ENCODE data around the gene EFCAB9. TPM values are rescaled to one million over a fixed set of nuclear protein-coding genes. Genes with fewer than 3 reads are reported as not detected.

Gene EFCAB9
- total RNA-seq, 1 donor from 2014 or later: not detected

DNA sequence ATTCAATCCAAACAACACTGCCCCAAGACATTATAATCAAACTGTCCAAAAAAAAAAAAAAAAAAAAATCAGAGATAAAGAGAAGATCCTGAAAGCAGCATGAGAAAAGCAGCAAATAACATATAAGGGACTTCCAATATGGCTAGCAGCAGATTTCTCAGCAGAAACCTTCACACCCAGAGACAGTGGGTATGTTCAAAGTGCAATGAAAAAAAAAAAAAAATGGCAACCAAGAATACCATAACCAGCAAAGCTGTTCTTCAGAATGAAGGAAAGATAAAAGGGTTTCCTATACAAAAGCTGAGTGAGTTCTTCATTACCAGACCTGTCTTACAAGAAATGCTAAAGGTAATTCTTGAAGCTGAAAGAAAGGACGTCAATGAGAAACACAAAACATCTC, 57.4 kb downstream of the EFCAB9 start:
- Mint-ChIP-seq H3K9me3 (ENCODE audit: unreplicated experiment) (peaks cover 10% of the 10 kb centered on the region), H3K36me3 (ENCODE audit: unreplicated experiment) (peaks cover 42% of the 10 kb centered on the region), H3K27me3 (ENCODE audit: unreplicated experiment) (no peaks in the 10 kb centered on the region), H3K4me1 (ENCODE audit: unreplicated experiment) (peaks cover 10% of the 10 kb centered on the region), H3K27ac (ENCODE audit: unreplicated experiment) (no peak overlapping the region), H3K4me3 (ENCODE audit: unreplicated experiment) (no peak overlapping the region)
- DNase-seq (ENCODE audit: extremely low spot score, unreplicated experiment): no peak
- no peak for TF ChIP-seq CTCF (IDR thresholded peaks at IDR 0.05)

DNA sequence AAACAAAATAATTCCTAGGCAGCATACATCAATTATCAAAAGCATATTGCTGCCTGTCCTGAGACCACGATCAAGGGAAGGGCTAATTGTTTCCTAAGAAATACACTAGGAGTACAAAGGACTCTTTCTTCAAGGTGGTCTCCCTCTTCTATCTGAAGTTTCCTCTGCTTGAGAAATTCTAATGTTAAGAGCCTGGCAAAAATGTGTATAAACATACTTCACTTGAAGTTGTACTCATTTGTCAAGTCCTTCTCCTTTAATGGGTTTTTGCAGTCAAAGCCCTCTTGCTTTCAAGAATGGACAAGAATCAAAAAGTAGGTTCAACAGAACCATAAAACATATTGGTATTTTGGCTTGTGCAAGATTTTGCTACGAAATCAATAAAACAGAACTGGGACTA, 58.5 kb downstream of the EFCAB9 start:
- H3K4me3 Mint-ChIP-seq (ENCODE audit: unreplicated experiment): no peak overlapping the region
- H3K36me3 Mint-ChIP-seq (ENCODE audit: unreplicated experiment): peaks cover 47% of the 10 kb centered on the region
- H3K27me3 Mint-ChIP-seq (ENCODE audit: unreplicated experiment): no peaks in the 10 kb centered on the region
- H3K9me3 Mint-ChIP-seq (ENCODE audit: unreplicated experiment): peaks cover 10% of the 10 kb centered on the region
- peaks cover 10% of the 10 kb centered on the region for H3K4me1 Mint-ChIP-seq (ENCODE audit: unreplicated experiment)
- DNase-seq (ENCODE audit: extremely low spot score, unreplicated experiment): no peak
- TF ChIP-seq CTCF (IDR thresholded peaks at IDR 0.05): no peak
- H3K27ac Mint-ChIP-seq (ENCODE audit: unreplicated experiment): peak overlapping the region; percentile 18

Other genes with a start within 250 kb of the EFCAB9 start
- 60.1 and 61.4 TPM in 2 replicates for gene FBXW11, start 187.5 kb upstream of the EFCAB9 start, total RNA-seq
- 66.2 and 86.0 TPM in 2 replicates for gene STK10, start 5.9 kb upstream of the EFCAB9 start, total RNA-seq
- gene UBTD2, start 89.6 kb downstream of the EFCAB9 start, total RNA-seq: 47.5 and 48.0 TPM in 2 replicates

Measured in osteocyte (in vitro differentiated cells).